Naive thymus-derived CD4-positive, alpha-beta T cell (primary cell): Measurements from ENCODE around the gene TRUB1. TPM values are rescaled to one million over a fixed set of nuclear protein-coding genes. Genes with fewer than 3 reads are reported as not detected.

Source experiments
- ATAC-seq: fragments of 150-1000 bp; cut with Tn5 transposase; 2 replicates; pipeline ENCODE4 v1.10.0; 2021; ENCODE audit warnings: mild to moderate bottlenecking, moderate library complexity
- CTCF ChIA-PET: fragments of 350-600 bp; sonication (Branson Sonifier 250); formaldehyde crosslinking; loops from one replicate; lab custom pipeline; 2021; ENCODE audit warnings: antibody characterized with exemption; lab: Charles Lee
- POLR2A ChIA-PET: fragments of 350-600 bp; sonication (Branson Sonifier 250); formaldehyde crosslinking; loops from one replicate; lab custom pipeline; 2021; ENCODE audit warnings: antibody characterized with exemption, inconsistent platforms; lab: Charles Lee
- DNase-seq, 9 donors: peaks; one replicate each; pipeline versions ENCODE4 v3.0.0 to v3.0.0-alpha.2; 2020 to 2022; ENCODE audit warnings: mixed read lengths in 1 of 9
- H3K27ac ChIP-seq: one replicate; pipeline ENCODE4 v1.7.0; 2013; ENCODE audit warnings: mild to moderate bottlenecking, low read depth, low read length, moderate library complexity
- H3K27me3 ChIP-seq, 2 donors: one replicate each; pipeline ENCODE4 v1.7.0; 2013; ENCODE audit warnings: low read length in 2 of 2, mild to moderate bottlenecking in 2 of 2, moderate library complexity in 2 of 2; ENCODE audit not compliant: control insufficient read depth in 2 of 2, insufficient read depth in 2 of 2
- H3K36me3 ChIP-seq, 3 experiments: 1 replicate in 2 of 3; 2 replicates in 1 of 3; pipeline ENCODE4 v1.7.0; 2013; ENCODE audit warnings: low read length in 3 of 3, mild to moderate bottlenecking in 3 of 3, moderate library complexity in 1 of 3; ENCODE audit not compliant: insufficient read depth in 3 of 3, control insufficient read depth in 2 of 3
- H3K4me1 ChIP-seq, 2 donors: one replicate each; pipeline ENCODE4 v1.7.0; 2013; ENCODE audit warnings: low read length in 2 of 2, mild to moderate bottlenecking in 2 of 2, moderate library complexity in 1 of 2; ENCODE audit not compliant: control insufficient read depth in 2 of 2, insufficient read depth in 2 of 2
- H3K4me3 ChIP-seq: 2 replicates; pipeline ENCODE4 v1.7.0; 2013; ENCODE audit warnings: mild to moderate bottlenecking, low read length
- H3K9me3 ChIP-seq, 3 experiments: 1 replicate in 2 of 3; 2 replicates in 1 of 3; pipeline ENCODE4 v1.7.0; 2013; ENCODE audit warnings: low read length in 3 of 3; ENCODE audit not compliant: control insufficient read depth in 2 of 3
- H3K27ac Mint-ChIP-seq, 9 donors: one replicate each; pipeline ENCODE4 v1.8.0; 2020 to 2022; ENCODE audit warnings: mixed read lengths in 9 of 9, mild to moderate bottlenecking in 8 of 9, moderate library complexity in 5 of 9, inconsistent platforms in 2 of 9
- H3K27me3 Mint-ChIP-seq, 5 donors: one replicate each; pipeline ENCODE4 v1.8.0; 2021 to 2022; ENCODE audit warnings: mixed read lengths in 5 of 5, mild to moderate bottlenecking in 1 of 5
- H3K36me3 Mint-ChIP-seq, 5 donors: one replicate each; pipeline ENCODE4 v1.8.0; 2020 to 2022; ENCODE audit warnings: mixed read lengths in 5 of 5, mild to moderate bottlenecking in 3 of 5, inconsistent platforms in 1 of 5
- H3K4me1 Mint-ChIP-seq, 7 donors: one replicate each; pipeline ENCODE4 v1.8.0; 2020 to 2022; ENCODE audit warnings: mixed read lengths in 7 of 7, mild to moderate bottlenecking in 3 of 7, inconsistent platforms in 1 of 7
- H3K4me3 Mint-ChIP-seq, 10 donors: one replicate each; pipeline ENCODE4 v1.8.0; 2020 to 2022; ENCODE audit warnings: mild to moderate bottlenecking in 10 of 10, mixed read lengths in 10 of 10, moderate library complexity in 6 of 10, inconsistent platforms in 2 of 10
- H3K9me3 Mint-ChIP-seq, 11 donors: one replicate each; pipeline ENCODE4 v1.8.0; 2020 to 2022; ENCODE audit warnings: mixed read lengths in 11 of 11, mild to moderate bottlenecking in 4 of 11, inconsistent platforms in 1 of 11, moderate library complexity in 1 of 11
- intact Hi-C, 2 donors: fragments of 100-400 bp; cut with micrococcal nuclease; formaldehyde crosslinking; loops; one replicate each; pipeline ENCODE4 v1.15.1; 2023
- polyA plus RNA-seq, 2 donors: library from polyadenylated mRNA; unstranded; fragments of 300-500 nt; fragmentation: Illumina TruSeq; gene quantifications; one replicate each; pipeline ENCODE4 v1.2.3, GENCODE V29; 2021
- total RNA-seq, 6 experiments: library from RNA in 5 of 6; stranded (reverse) in 5 of 6; gene quantifications; 1 replicate in 5 of 6; 2 replicates in 1 of 6; pipeline ENCODE4 v1.2.3 and lab custom pipeline; 2021 to 2026

Gene TRUB1
- total and polyA plus RNA-seq, 7 experiments from 2014 or later: 6.8 to 14.6 (median 11.2) TPM

DNA sequence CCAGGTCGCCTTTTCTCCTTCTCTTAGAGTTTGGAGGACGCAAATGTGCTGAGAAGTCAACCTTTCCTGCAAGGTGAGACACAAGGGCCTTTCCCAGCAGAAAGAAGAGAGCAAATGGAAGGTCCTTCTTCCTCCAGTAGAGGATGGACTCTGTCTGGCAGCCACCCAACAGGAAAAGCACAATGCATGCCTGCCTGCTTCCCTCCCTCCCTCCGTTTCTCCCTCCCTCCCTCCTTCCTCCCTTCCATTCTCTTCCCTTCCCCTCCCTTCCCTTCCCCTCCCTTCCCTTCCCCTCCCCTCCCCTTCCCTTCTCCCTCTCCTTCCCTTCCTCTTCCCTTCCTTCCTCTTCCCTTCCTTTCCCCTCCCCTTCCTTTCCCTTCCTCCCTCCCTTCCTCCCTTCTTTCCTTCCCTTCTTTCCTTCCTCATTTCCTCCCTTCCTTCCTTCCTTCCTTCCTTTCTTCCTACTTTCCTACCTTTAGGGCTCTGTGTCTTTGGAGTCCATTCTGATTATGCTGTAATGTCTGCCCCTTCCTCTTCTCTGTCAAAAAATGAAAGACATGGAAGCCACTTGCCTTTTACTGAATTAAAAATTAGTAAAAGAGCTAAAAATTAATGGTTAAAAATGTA, 66.4 kb downstream of the TRUB1 start:
- Histone ChIP-seq H3K9me3 (no peaks in the 10 kb centered on the region), H3K4me1 (no peaks in the 10 kb centered on the region), H3K27me3 (no peaks in the 10 kb centered on the region), H3K36me3 (no peaks in the 10 kb centered on the region), H3K27ac (no peak overlapping the region), H3K4me3 (no peak overlapping the region)
- intact Hi-C loops: no loop called here
- Mint-ChIP-seq H3K27me3 (peaks cover 3 to 30% (median 15%) of the 10 kb centered on the region in 5 donors), H3K9me3 (peaks cover 0 to 6% (median 2%) of the 10 kb centered on the region in 11 donors), H3K4me1 (no peaks in the 10 kb centered on the region), H3K4me3 (no peak overlapping the region), H3K36me3 (peaks cover 0 to 4% (median 0%) of the 10 kb centered on the region in 5 donors), H3K27ac (peak overlapping the region in 1 of 9 donors; percentile 38)
- ChIA-PET CTCF (no interaction called here), POLR2A (no interaction called here)
- ATAC-seq (no peak), DNase-seq (no peak)

GRCh38 chr10:115005771-115006170, 67.8 kb downstream of the TRUB1 start:
- Mint-ChIP-seq H3K4me1 (no peaks in the 10 kb centered on the region), H3K9me3 (peaks cover 0 to 8% (median 2%) of the 10 kb centered on the region in 11 donors), H3K27ac (no peak overlapping the region), H3K4me3 (no peak overlapping the region), H3K36me3 (peaks cover 0 to 4% (median 0%) of the 10 kb centered on the region in 5 donors), H3K27me3 (peaks cover 3 to 34% (median 15%) of the 10 kb centered on the region in 5 donors)
- Histone ChIP-seq H3K27ac (no peak overlapping the region), H3K4me3 (no peak overlapping the region), H3K4me1 (no peaks in the 10 kb centered on the region), H3K27me3 (no peaks in the 10 kb centered on the region), H3K36me3 (no peaks in the 10 kb centered on the region), H3K9me3 (no peaks in the 10 kb centered on the region)
- CTCF ChIA-PET: no interaction called here
- ATAC-seq (no peak), DNase-seq (no peak)
- POLR2A ChIA-PET: no interaction called here
- intact Hi-C loops: no loop called here

DNA sequence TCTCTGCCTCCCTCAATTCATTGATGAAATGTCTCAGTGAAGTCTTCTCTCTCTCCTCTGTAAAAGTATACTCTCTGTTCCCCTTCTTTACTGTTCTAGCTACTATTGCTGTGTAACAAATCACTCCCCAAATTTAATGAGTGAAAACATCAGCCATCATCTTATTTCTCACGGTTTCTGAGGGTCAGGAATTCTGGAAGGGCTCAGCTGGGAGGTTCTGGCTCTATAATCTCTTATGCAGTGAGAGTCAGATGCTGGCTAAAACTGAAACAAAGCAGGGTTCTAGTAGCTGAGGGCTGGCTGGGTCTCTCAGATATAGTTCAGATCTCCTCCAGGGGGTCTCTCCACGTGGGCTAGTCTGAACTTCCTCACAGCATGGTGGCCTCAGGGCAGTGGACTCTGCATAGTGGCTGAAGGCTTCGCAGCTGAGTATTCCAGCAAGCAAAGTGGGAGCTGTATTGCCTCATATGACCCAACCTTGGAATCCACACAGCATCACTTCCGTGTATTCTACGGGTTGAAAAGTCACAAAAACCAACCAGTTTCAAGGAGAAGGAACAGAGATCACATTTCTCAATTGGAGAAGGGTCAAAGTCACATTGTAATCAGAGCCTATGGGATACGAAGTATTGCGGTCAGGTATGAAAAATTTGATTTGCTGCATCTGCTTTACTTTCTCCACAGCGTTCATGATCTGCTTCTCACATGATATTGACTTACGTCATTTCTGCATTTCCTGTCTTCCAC, 80.4 kb downstream of the TRUB1 start:
- ATAC-seq: no peak
- H3K27ac ChIP-seq: no peak overlapping the region
- POLR2A ChIA-PET: no interaction called here
- Mint-ChIP-seq H3K4me1 (no peaks in the 10 kb centered on the region), H3K9me3 (peaks cover 0 to 3% (median 0%) of the 10 kb centered on the region in 11 donors), H3K27me3 (peaks cover 3 to 31% (median 17%) of the 10 kb centered on the region in 5 donors), H3K36me3 (no peaks in the 10 kb centered on the region), H3K27ac (no peak overlapping the region), H3K4me3 (no peak overlapping the region)
- CTCF ChIA-PET: no interaction called here
- no peaks in the 10 kb centered on the region for H3K27me3 ChIP-seq
- H3K4me3 ChIP-seq: no peak overlapping the region
- no peaks in the 10 kb centered on the region for H3K4me1 ChIP-seq
- intact Hi-C loops: no loop called here
- H3K36me3 ChIP-seq: no peaks in the 10 kb centered on the region
- no peak for DNase-seq
- H3K9me3 ChIP-seq: no peaks in the 10 kb centered on the region

DNA sequence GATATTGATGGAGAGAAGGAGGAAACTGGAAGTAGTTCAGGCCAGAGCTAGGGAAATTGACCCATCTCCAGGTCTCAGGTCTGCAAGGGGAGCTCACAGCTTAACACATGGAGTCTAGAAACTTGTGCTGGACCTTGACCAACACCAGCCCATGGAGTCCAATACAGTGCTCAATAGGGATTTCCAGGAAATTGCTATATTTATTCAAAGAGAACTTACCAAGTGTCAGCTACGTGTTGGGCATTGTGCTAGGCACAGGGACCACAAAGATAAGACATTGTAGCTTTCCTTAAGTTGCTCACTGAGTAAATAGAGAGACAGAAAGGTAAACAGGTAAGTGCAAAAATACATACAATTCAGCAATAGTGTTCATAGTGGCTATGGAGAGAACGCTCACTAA, 82.5 kb downstream of the TRUB1 start:
- no peaks in the 10 kb centered on the region for H3K9me3 Mint-ChIP-seq
- DNase-seq (no peak), ATAC-seq (no peak)
- H3K9me3 ChIP-seq: no peaks in the 10 kb centered on the region
- H3K27ac Mint-ChIP-seq: no peak overlapping the region
- ChIA-PET POLR2A (no interaction called here), CTCF (no interaction called here)
- peaks cover 2 to 29% (median 24%) of the 10 kb centered on the region in 5 donors for H3K27me3 Mint-ChIP-seq
- no peaks in the 10 kb centered on the region for H3K36me3 Mint-ChIP-seq
- H3K27ac ChIP-seq: no peak overlapping the region
- H3K4me1 Mint-ChIP-seq: no peaks in the 10 kb centered on the region
- intact Hi-C loops: no loop called here
- no peaks in the 10 kb centered on the region for H3K27me3 ChIP-seq
- H3K36me3 ChIP-seq: no peaks in the 10 kb centered on the region
- no peaks in the 10 kb centered on the region for H3K4me1 ChIP-seq
- H3K4me3 Mint-ChIP-seq: no peak overlapping the region
- H3K4me3 ChIP-seq: no peak overlapping the region

DNA sequence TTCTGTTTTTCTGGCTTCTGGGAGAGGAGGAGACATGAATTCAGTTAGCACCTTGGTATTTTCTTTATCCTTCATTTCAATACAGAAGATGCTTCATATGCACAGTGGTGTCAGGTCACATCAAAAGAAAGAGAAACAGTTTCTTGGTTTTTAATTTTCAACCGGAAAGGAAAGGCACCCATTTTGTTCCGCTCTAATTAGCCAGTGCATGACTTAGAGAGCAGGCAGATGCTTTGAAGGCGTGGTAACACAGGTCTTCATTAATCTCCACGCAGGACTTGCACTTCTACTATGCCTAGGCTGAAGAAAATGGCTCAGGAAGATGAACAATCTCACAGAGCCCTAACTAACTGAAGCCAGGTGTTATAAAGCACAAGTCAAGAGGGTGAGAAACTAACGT, 84.7 kb downstream of the TRUB1 start:
- Histone ChIP-seq H3K4me1 (no peaks in the 10 kb centered on the region), H3K27ac (no peak overlapping the region)
- no peak overlapping the region for H3K4me3 Mint-ChIP-seq

DNA sequence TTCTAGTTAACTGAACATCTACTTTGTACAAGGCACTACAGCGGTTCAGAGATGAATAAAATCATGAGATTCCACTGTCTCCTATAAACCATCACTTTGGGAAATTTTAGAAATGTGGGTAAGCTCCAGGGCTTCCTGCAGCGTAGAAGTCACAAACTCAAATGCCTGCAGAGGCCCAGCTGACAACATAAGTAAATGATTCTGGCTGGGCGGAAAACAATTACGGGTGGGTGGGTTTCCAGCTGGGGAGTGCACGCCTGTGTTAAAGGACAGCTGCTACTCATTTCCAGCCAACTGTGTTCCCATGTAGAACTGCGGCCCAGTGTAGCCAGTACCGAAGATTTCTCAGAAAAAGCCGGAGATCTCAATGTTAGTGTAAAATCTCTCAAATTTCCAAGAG, 85.7 kb downstream of the TRUB1 start:
- H3K36me3 Mint-ChIP-seq: no peaks in the 10 kb centered on the region
- peaks cover 2 to 19% (median 13%) of the 10 kb centered on the region in 5 donors for H3K27me3 Mint-ChIP-seq
- H3K4me1 ChIP-seq: no peaks in the 10 kb centered on the region
- CTCF ChIA-PET: no interaction called here
- intact Hi-C loops: no loop called here
- H3K4me3 Mint-ChIP-seq: no peak overlapping the region
- no peaks in the 10 kb centered on the region for H3K9me3 ChIP-seq
- no peak overlapping the region for H3K27ac ChIP-seq
- H3K27ac Mint-ChIP-seq: no peak overlapping the region
- ATAC-seq (no peak), DNase-seq (no peak)
- H3K4me1 Mint-ChIP-seq: no peaks in the 10 kb centered on the region
- POLR2A ChIA-PET: no interaction called here
- no peaks in the 10 kb centered on the region for H3K9me3 Mint-ChIP-seq
- no peaks in the 10 kb centered on the region for H3K36me3 ChIP-seq
- H3K4me3 ChIP-seq: no peak overlapping the region
- H3K27me3 ChIP-seq: no peaks in the 10 kb centered on the region

More for the DNA sequence above, 84.7 kb downstream of the TRUB1 start:
- Histone ChIP-seq H3K27me3 (no peaks in the 10 kb centered on the region), H3K4me3 (no peak overlapping the region), H3K9me3 (no peaks in the 10 kb centered on the region), H3K36me3 (no peaks in the 10 kb centered on the region)
- CTCF ChIA-PET: no interaction called here
- H3K9me3 Mint-ChIP-seq: no peaks in the 10 kb centered on the region
- no peak for DNase-seq
- H3K27me3 Mint-ChIP-seq: peaks cover 2 to 19% (median 15%) of the 10 kb centered on the region in 5 donors
- no peak overlapping the region for H3K27ac Mint-ChIP-seq
- POLR2A ChIA-PET: no interaction called here
- H3K4me1 Mint-ChIP-seq: no peaks in the 10 kb centered on the region
- no peaks in the 10 kb centered on the region for H3K36me3 Mint-ChIP-seq
- intact Hi-C loops: no loop called here
- no peak for ATAC-seq

GRCh38 chr10:115024371-115024770, 86.4 kb downstream of the TRUB1 start:
- ChIA-PET CTCF (no interaction called here), POLR2A (no interaction called here)
- Mint-ChIP-seq H3K36me3 (no peaks in the 10 kb centered on the region), H3K9me3 (no peaks in the 10 kb centered on the region), H3K27ac (no peak overlapping the region), H3K4me3 (no peak overlapping the region), H3K27me3 (peaks cover 0 to 13% (median 11%) of the 10 kb centered on the region in 5 donors), H3K4me1 (no peaks in the 10 kb centered on the region)
- ATAC-seq (no peak), DNase-seq (no peak)
- Histone ChIP-seq H3K4me1 (no peaks in the 10 kb centered on the region), H3K36me3 (no peaks in the 10 kb centered on the region), H3K27ac (no peak overlapping the region), H3K27me3 (no peaks in the 10 kb centered on the region), H3K4me3 (no peak overlapping the region), H3K9me3 (no peaks in the 10 kb centered on the region)
- intact Hi-C loops: no loop called here
